H9 (cell line): ENCODE results near the gene TBC1D1. TPM values are rescaled to one million over a fixed set of nuclear protein-coding genes. Genes with fewer than 3 reads are reported as not detected.

Experiments
- DNase-seq: peaks from one replicate; pipeline ENCODE4 v3.0.0-alpha.2; 2017
- H2AFZ ChIP-seq: one replicate; pipeline ENCODE4 v1.6.1; 2013; ENCODE audit warnings: mild to moderate bottlenecking, low read length, control low read depth, moderate library complexity
- H2AK5ac ChIP-seq: 2 replicates; pipeline ENCODE4 v1.6.1; 2013; ENCODE audit warnings: low read length, control low read depth, mixed read lengths; ENCODE audit not compliant: insufficient read length
- H2BK120ac ChIP-seq: one replicate; pipeline ENCODE4 v1.6.1; 2013; ENCODE audit warnings: low read depth, mild to moderate bottlenecking, low read length, control low read depth, inconsistent platforms; ENCODE audit not compliant: poor library complexity, severe bottlenecking
- H2BK12ac ChIP-seq: 2 replicates; pipeline ENCODE4 v1.6.1; 2013; ENCODE audit warnings: low read length, control low read depth, mixed read lengths, low read depth; ENCODE audit not compliant: insufficient read length
- H2BK15ac ChIP-seq: 2 replicates; pipeline ENCODE4 v1.6.1; 2013; ENCODE audit warnings: low read depth, low read length, control low read depth
- H2BK20ac ChIP-seq: one replicate; pipeline ENCODE4 v1.6.1; 2013; ENCODE audit warnings: low read depth, mild to moderate bottlenecking, low read length, control low read depth, inconsistent platforms; ENCODE audit not compliant: poor library complexity, severe bottlenecking
- H2BK5ac ChIP-seq: 2 replicates; pipeline ENCODE4 v1.6.1; 2013; ENCODE audit warnings: low read length, control low read depth, mixed read lengths; ENCODE audit not compliant: insufficient read length
- H3K14ac ChIP-seq: 2 replicates; pipeline ENCODE4 v1.6.1; 2013; ENCODE audit warnings: low read length, control low read depth; ENCODE audit not compliant: insufficient read depth
- H3K18ac ChIP-seq: 2 replicates; pipeline ENCODE4 v1.6.1; 2013; ENCODE audit warnings: low read depth, mild to moderate bottlenecking, mixed read lengths, low read length, control low read depth; ENCODE audit not compliant: insufficient read length
- H3K23ac ChIP-seq: 2 replicates; pipeline ENCODE4 v1.6.1; 2013; ENCODE audit warnings: low read length, control low read depth, mixed read lengths, low read depth; ENCODE audit not compliant: insufficient read length
- H3K23me2 ChIP-seq: 2 replicates; pipeline ENCODE4 v1.6.1; 2013; ENCODE audit warnings: low read depth, mild to moderate bottlenecking, mixed read lengths, low read length, control low read depth; ENCODE audit not compliant: insufficient read length, poor library complexity, severe bottlenecking
- H3K27ac ChIP-seq: 2 replicates; pipeline ENCODE4 v1.5.1; 2013; ENCODE audit warnings: low read length, control low read depth, mixed read lengths, low read depth; ENCODE audit not compliant: insufficient read length
- H3K27me3 ChIP-seq: 2 replicates; pipeline ENCODE4 v1.6.1; 2013; ENCODE audit warnings: low read length, control low read depth, inconsistent platforms; ENCODE audit not compliant: insufficient read depth
- H3K4ac ChIP-seq: 2 replicates; pipeline ENCODE4 v1.6.1; 2013; ENCODE audit warnings: low read depth, mild to moderate bottlenecking, control low read depth, inconsistent platforms, low read length, moderate library complexity
- H3K4me1 ChIP-seq: 2 replicates; pipeline ENCODE4 v1.6.1; 2013; ENCODE audit warnings: low read length, control low read depth, inconsistent platforms; ENCODE audit not compliant: insufficient read depth
- H3K4me2 ChIP-seq: 2 replicates; pipeline ENCODE4 v1.6.1; 2013; ENCODE audit warnings: low read length, control low read depth, mixed read lengths; ENCODE audit not compliant: insufficient read length, insufficient read depth
- H3K56ac ChIP-seq: 2 replicates; pipeline ENCODE4 v1.6.1; 2013; ENCODE audit warnings: low read depth, mild to moderate bottlenecking, mixed read lengths, low read length, control low read depth; ENCODE audit not compliant: insufficient read length
- H3K79me1 ChIP-seq: 2 replicates; pipeline ENCODE4 v1.6.1; 2013; ENCODE audit warnings: low read depth, mild to moderate bottlenecking, moderate library complexity, low read length, control low read depth, inconsistent platforms; ENCODE audit not compliant: insufficient read depth, poor library complexity, severe bottlenecking
- H3K79me2 ChIP-seq: 2 replicates; pipeline ENCODE4 v1.6.1; 2013; ENCODE audit warnings: low read length, control low read depth, inconsistent platforms; ENCODE audit not compliant: insufficient read depth
- H3K9ac ChIP-seq: 2 replicates; pipeline ENCODE4 v1.6.1; 2013; ENCODE audit warnings: low read length, control low read depth, mixed read lengths; ENCODE audit not compliant: insufficient read length; ENCODE audit errors: extremely low read depth
- H3K9me3 ChIP-seq: one replicate; pipeline ENCODE4 v1.6.1; 2013; ENCODE audit warnings: low read depth, low read length, inconsistent platforms; ENCODE audit not compliant: control insufficient read depth
- H3T11ph ChIP-seq: one replicate; pipeline ENCODE4 v1.6.1; 2013; ENCODE audit warnings: mild to moderate bottlenecking, low read length, control low read depth, inconsistent platforms
- H4K20me1 ChIP-seq: one replicate; pipeline ENCODE4 v1.6.1; 2013; ENCODE audit not compliant: control insufficient read depth, insufficient read length, insufficient read depth
- H4K5ac ChIP-seq: 2 replicates; pipeline ENCODE4 v1.6.1; 2013; ENCODE audit warnings: low read depth, mild to moderate bottlenecking, mixed read lengths, low read length, control low read depth; ENCODE audit not compliant: insufficient read length
- H4K8ac ChIP-seq: replicated peaks from 2 replicates; pipeline ENCODE4 v1.6.1; 2013; ENCODE audit warnings: low read length, control low read depth, mixed read lengths, low read depth; ENCODE audit not compliant: insufficient read length
- H4K91ac ChIP-seq: 2 replicates; pipeline ENCODE4 v1.6.1; 2013; ENCODE audit warnings: low read depth, mild to moderate bottlenecking, moderate library complexity, mixed read lengths, low read length, control low read depth; ENCODE audit not compliant: insufficient read length
- H3K27ac Mint-ChIP-seq, 3 experiments: 2 replicates in 2 of 3; 3 replicates in 1 of 3; pipeline ENCODE4 v1.8.0; 2020 to 2021; ENCODE audit warnings: mixed read lengths in 3 of 3, mild to moderate bottlenecking in 1 of 3, moderate library complexity in 1 of 3
- H3K27me3 Mint-ChIP-seq: 2 replicates; pipeline ENCODE4 v1.8.0; 2021; ENCODE audit warnings: low read depth, mild to moderate bottlenecking, moderate library complexity, mixed read lengths
- H3K36me3 Mint-ChIP-seq, 3 experiments: 2 replicates in 2 of 3; 3 replicates in 1 of 3; pipeline ENCODE4 v1.8.0; 2020 to 2021; ENCODE audit warnings: low read depth in 3 of 3, mixed read lengths in 3 of 3; ENCODE audit not compliant: insufficient read depth in 1 of 3
- H3K4me1 Mint-ChIP-seq, 2 experiments: 2 replicates each; pipeline ENCODE4 v1.8.0; 2020; ENCODE audit warnings: mixed read lengths in 2 of 2
- H3K4me3 Mint-ChIP-seq, 2 experiments: 2 replicates in 1 of 2; 3 replicates in 1 of 2; pipeline ENCODE4 v1.8.0; 2020 to 2021; ENCODE audit warnings: mild to moderate bottlenecking in 2 of 2, mixed read lengths in 2 of 2, moderate library complexity in 1 of 2
- H3K9me3 Mint-ChIP-seq, 2 experiments: 2 replicates in 1 of 2; 3 replicates in 1 of 2; pipeline ENCODE4 v1.8.0; 2020; ENCODE audit warnings: mild to moderate bottlenecking in 2 of 2, mixed read lengths in 2 of 2, moderate library complexity in 1 of 2
- CTCF ChIP-seq: fragments of 200-600 bp; sonication (generic); conservative IDR thresholded peaks from 3 replicates; pipeline ENCODE4 v1.8.0; 2021; ENCODE audit warnings: antibody characterized with exemption, mild to moderate bottlenecking
- WGBS: extraction: QIAGEN DNeasy Blood & Tissue Kit; methylation state at CpG from one replicate; pipeline ENCODE4 v1.1.7; 2013; ENCODE audit warnings: missing lambda C conversion rate, low lambda C conversion rate, mixed read lengths; ENCODE audit not compliant: insufficient read length; ENCODE audit errors: extremely low coverage; 5-methylcytosine and 5-hydroxymethylcytosine counted together
- total RNA-seq: library from RNA; stranded (reverse); gene quantifications from 2 replicates; pipeline ENCODE4 v1.2.1, GENCODE V29; 2021

Gene TBC1D1
- total RNA-seq, 1 experiment from 2014 or later, result 109 TPM

GRCh38 chr4:37864786-37865185, 26.1 kb upstream of the TBC1D1 start:
- H3K4me3 Mint-ChIP-seq, result no peak overlapping the region
- H2BK20ac ChIP-seq, result no peak overlapping the region

More at GRCh38 chr4:37864786-37865185, 26.1 kb upstream of the TBC1D1 start:
- Histone ChIP-seq H3K4ac (no peak overlapping the region), H3K18ac (no peak overlapping the region), H3K4me2 (no peak overlapping the region), H2BK120ac (no peak overlapping the region), H2BK12ac (no peak overlapping the region), H2BK15ac (no peak overlapping the region), H3K56ac (no peak overlapping the region), H4K5ac (no peak overlapping the region), H4K91ac (no peak overlapping the region), H3K23ac (no peak overlapping the region), H3K27me3 (no peaks in the 10 kb centered on the region), H4K20me1 (no peaks in the 10 kb centered on the region), H4K8ac (no peak overlapping the region), H3K27ac (no peak overlapping the region), H3K4me1 (no peaks in the 10 kb centered on the region), H2AFZ (no peak overlapping the region), H3K14ac (no peak overlapping the region), H3K9ac (no peak overlapping the region), H2BK5ac (no peak overlapping the region), H3K79me1 (no peaks in the 10 kb centered on the region), H3T11ph (no peak overlapping the region), H2AK5ac (no peak overlapping the region), H3K23me2 (no peaks in the 10 kb centered on the region), H3K79me2 (no peaks in the 10 kb centered on the region), H3K9me3 (no peaks in the 10 kb centered on the region)
- H3K9me3 Mint-ChIP-seq, result no peaks in the 10 kb centered on the region
- H3K27me3 Mint-ChIP-seq, result no peaks in the 10 kb centered on the region
- no peak overlapping the region for H3K27ac Mint-ChIP-seq
- peaks cover 4 to 26% (median 13%) of the 10 kb centered on the region in 3 experiments; a peak in 6 of 7 replicates for H3K36me3 Mint-ChIP-seq
- no peak for DNase-seq
- TF ChIP-seq CTCF, result no peak
- WGBS, result no CpG with 5 or more reads among the region's 4 CpGs
- no peaks in the 10 kb centered on the region for H3K4me1 Mint-ChIP-seq
